ENCODE results near the gene HELZ.

HELZ gene

DNA sequence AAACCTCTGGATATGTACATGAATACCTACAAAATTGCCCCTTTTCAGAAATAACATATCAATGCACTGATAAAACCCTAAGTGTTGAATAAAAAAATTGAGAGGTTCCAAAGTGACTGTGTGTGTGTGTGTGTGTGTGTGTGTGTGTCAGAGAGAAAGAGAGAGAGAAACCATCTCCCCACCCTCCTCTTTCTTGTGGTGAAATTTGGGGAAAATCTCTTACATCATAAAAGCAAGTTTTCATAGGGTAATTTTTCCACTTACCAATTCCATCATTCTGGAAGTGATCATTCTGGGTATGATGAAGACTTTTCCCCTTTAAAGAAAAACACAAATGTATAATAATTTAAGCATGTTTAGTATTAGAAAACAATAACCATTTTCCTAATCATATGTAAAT, 121.3 kb downstream of the HELZ start:
- in situ Hi-C loops (cut with HindIII; ENCODE audit: low sequenced_read_pairs), result no loop called here
- TF ChIP-seq CTCF (IDR thresholded peaks at IDR 0.05; ENCODE audit: low read depth, low read length, missing control alignments), result no peak
- H3K4me3 ChIP-seq (ENCODE audit: low read depth, low read length), result no peak overlapping the region
- DNase-seq (ENCODE audit: low read depth), result no peak

GRCh38 chr17:67121316-67121891, 123.6 kb downstream of the HELZ start:
- TF ChIP-seq CTCF (IDR thresholded peaks at IDR 0.05; ENCODE audit: low read depth, low read length, missing control alignments), result no peak
- no peak for DNase-seq (ENCODE audit: low read depth)
- H3K4me3 ChIP-seq (ENCODE audit: low read depth, low read length), result no peak overlapping the region
- in situ Hi-C loops (cut with HindIII; ENCODE audit: low sequenced_read_pairs), result no loop called here

DNA sequence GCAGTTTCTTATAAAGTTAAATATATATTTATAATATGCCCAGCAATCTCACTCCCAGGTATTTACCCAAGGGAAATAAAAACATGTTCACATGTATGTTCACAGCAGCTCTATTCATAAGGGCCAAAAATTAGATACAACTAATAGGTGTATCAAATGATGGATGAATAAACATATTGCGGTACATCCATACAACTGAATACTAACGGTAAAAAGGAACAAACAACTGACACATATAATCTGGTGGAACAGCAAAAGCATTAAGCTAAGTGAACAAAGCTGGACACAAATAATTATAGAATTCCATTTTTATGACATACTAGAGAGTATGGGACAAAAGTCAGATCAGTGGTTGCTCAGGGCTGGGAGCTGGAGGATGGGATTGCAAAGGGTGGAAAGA, 125.9 kb downstream of the HELZ start:
- H3K4me3 ChIP-seq (ENCODE audit: low read depth, low read length), result no peak overlapping the region
- in situ Hi-C loops (cut with HindIII; ENCODE audit: low sequenced_read_pairs), result loop anchor here (5.0 kb wide), 1 partner anchor 88 kb away; no protein-coding TSS in a partner anchor
- TF ChIP-seq CTCF (IDR thresholded peaks at IDR 0.05; ENCODE audit: low read depth, low read length, missing control alignments), result no peak
- no peak for DNase-seq (ENCODE audit: low read depth)

DNA sequence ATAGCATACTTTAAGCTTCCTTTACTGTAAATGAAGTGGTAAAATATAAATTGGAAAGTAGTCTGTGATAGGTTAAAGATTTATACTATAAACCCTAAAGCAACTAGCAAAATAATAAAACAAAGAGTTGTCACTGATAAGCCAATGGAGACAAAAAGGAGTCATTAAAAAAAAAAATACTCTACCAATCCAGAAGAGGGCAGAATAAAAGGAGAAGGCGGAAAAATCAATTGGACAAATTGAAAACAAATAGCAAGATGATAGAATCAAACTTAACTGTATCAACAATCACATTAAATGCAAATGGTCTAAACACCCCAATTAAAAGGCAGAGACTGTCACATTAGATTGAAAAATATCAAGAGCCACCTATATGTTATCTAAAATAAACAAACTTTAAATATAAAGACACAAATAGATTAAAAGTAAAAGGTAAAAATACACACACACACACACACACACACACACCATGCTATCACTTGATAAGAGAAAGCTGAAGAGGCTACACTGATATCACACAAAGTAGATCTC, 128.9 kb downstream of the HELZ start:
- no peak overlapping the region for H3K4me3 ChIP-seq (ENCODE audit: low read depth, low read length)
- no peak for DNase-seq (ENCODE audit: low read depth)
- TF ChIP-seq CTCF (IDR thresholded peaks at IDR 0.05; ENCODE audit: low read depth, low read length, missing control alignments), result no peak
- in situ Hi-C loops (cut with HindIII; ENCODE audit: low sequenced_read_pairs), result loop anchor here (5.0 kb wide), 1 partner anchor 91 kb away; no protein-coding TSS in a partner anchor

DNA sequence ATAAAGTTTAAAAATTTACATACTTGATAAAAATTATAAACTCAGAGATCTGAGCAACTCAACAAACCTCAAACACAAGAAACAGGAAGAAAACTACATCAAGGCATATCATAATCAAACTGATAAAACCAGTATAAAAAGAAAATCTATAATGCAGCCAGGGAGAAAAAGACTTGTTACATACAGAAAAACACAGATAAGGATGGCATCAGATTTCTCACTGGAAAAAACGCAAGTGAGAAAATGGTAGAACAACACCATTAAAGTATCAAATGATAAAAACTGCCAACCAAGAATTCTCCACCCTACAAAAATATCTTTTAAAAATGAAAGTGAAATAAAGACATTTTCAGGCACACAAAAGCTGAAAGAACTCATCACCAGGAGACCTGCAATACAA, 129.6 kb downstream of the HELZ start:
- no peak for TF ChIP-seq CTCF (IDR thresholded peaks at IDR 0.05; ENCODE audit: low read depth, low read length, missing control alignments)
- no peak for DNase-seq (ENCODE audit: low read depth)
- in situ Hi-C loops (cut with HindIII; ENCODE audit: low sequenced_read_pairs), result loop anchor here (5.0 kb wide), 1 partner anchor 92 kb away; no protein-coding TSS in a partner anchor
- H3K4me3 ChIP-seq (ENCODE audit: low read depth, low read length), result no peak overlapping the region

- in situ Hi-C loops (cut with HindIII; ENCODE audit: low sequenced_read_pairs), result no loop called here
Observed at GRCh38 chr17:67113486-67113885, 131.5 kb downstream of the HELZ start.

More at GRCh38 chr17:67113486-67113885, 131.5 kb downstream of the HELZ start:
- DNase-seq (ENCODE audit: low read depth), result no peak
- H3K4me3 ChIP-seq (ENCODE audit: low read depth, low read length), result no peak overlapping the region
- TF ChIP-seq CTCF (IDR thresholded peaks at IDR 0.05; ENCODE audit: low read depth, low read length, missing control alignments), result no peak

Measured in astrocyte of the cerebellum (primary cell).